Mesendoderm (in vitro differentiated cells): Measurements from ENCODE around the gene PLA2G4B.

Experiments used
- DNase-seq: peaks from one replicate; pipeline ENCODE4 v3.0.0; 2013
- H2AK5ac ChIP-seq: 2 replicates; pipeline ENCODE4 v1.6.1; 2013; ENCODE audit warnings: low read length, inconsistent platforms
- H2BK120ac ChIP-seq: 2 replicates; pipeline ENCODE4 v1.6.1; 2013; ENCODE audit warnings: low read depth, mild to moderate bottlenecking, low read length, moderate library complexity, mixed read lengths
- H2BK15ac ChIP-seq: replicated peaks from 2 replicates; pipeline ENCODE4 v1.6.1; 2013; ENCODE audit warnings: low read depth, mild to moderate bottlenecking, moderate library complexity
- H2BK5ac ChIP-seq: 2 replicates; pipeline ENCODE4 v1.6.1; 2013; ENCODE audit warnings: low read length, inconsistent platforms
- H3K18ac ChIP-seq: 2 replicates; pipeline ENCODE4 v1.6.1; 2013; ENCODE audit warnings: mild to moderate bottlenecking, low read length, mixed read lengths
- H3K23ac ChIP-seq: one replicate; pipeline ENCODE4 v1.6.1; 2013; ENCODE audit warnings: low read length
- H3K27ac ChIP-seq: 2 replicates; pipeline ENCODE4 v1.5.1; 2013; ENCODE audit warnings: low read depth, mild to moderate bottlenecking, inconsistent platforms, low read length, moderate library complexity
- H3K27me3 ChIP-seq: 2 replicates; pipeline ENCODE4 v1.6.1; 2013; ENCODE audit warnings: low read length, control low read depth, mild to moderate bottlenecking, inconsistent platforms; ENCODE audit not compliant: insufficient read depth, poor library complexity
- H3K36me3 ChIP-seq: 2 replicates; pipeline ENCODE4 v1.6.1; 2013; ENCODE audit warnings: low read length, inconsistent platforms; ENCODE audit not compliant: control insufficient read depth, insufficient read depth
- H3K4ac ChIP-seq: one replicate; pipeline ENCODE4 v1.6.1; 2013; ENCODE audit warnings: low read depth, mild to moderate bottlenecking, low read length, moderate library complexity
- H3K4me1 ChIP-seq: 2 replicates; pipeline ENCODE4 v1.6.1; 2013; ENCODE audit warnings: low read depth, low read length, inconsistent platforms; ENCODE audit not compliant: control insufficient read depth
- H3K4me2 ChIP-seq: 2 replicates; pipeline ENCODE4 v1.6.1; 2013; ENCODE audit warnings: low read length
- H3K4me3 ChIP-seq: 2 replicates; pipeline ENCODE4 v1.5.1; 2013; ENCODE audit warnings: mild to moderate bottlenecking, low read length
- H3K56ac ChIP-seq: one replicate; pipeline ENCODE4 v1.6.1; 2013; ENCODE audit warnings: low read length
- H3K79me1 ChIP-seq: 2 replicates; pipeline ENCODE4 v1.6.1; 2013; ENCODE audit warnings: low read length, inconsistent platforms
- H3K79me2 ChIP-seq: 2 replicates; pipeline ENCODE4 v1.6.1; 2013; ENCODE audit warnings: mild to moderate bottlenecking, low read length; ENCODE audit not compliant: control insufficient read depth, insufficient read depth
- H3K9ac ChIP-seq: 2 replicates; pipeline ENCODE4 v1.6.1; 2013; ENCODE audit warnings: low read length, inconsistent platforms
- H4K5ac ChIP-seq: one replicate; pipeline ENCODE4 v1.6.1; 2013; ENCODE audit warnings: low read length
- H4K8ac ChIP-seq: one replicate; pipeline ENCODE4 v1.6.1; 2013; ENCODE audit warnings: low read depth, mild to moderate bottlenecking, control low read depth, low read length, moderate library complexity
- WGBS: extraction: QIAGEN DNeasy Blood & Tissue Kit; methylation state at CpG from one replicate; pipeline ENCODE4 v1.1.7; 2013; ENCODE audit warnings: low lambda C conversion rate, missing lambda C conversion rate; ENCODE audit not compliant: insufficient coverage; ENCODE audit errors: extremely low coverage; 5-methylcytosine and 5-hydroxymethylcytosine counted together

PLA2G4B gene

DNA sequence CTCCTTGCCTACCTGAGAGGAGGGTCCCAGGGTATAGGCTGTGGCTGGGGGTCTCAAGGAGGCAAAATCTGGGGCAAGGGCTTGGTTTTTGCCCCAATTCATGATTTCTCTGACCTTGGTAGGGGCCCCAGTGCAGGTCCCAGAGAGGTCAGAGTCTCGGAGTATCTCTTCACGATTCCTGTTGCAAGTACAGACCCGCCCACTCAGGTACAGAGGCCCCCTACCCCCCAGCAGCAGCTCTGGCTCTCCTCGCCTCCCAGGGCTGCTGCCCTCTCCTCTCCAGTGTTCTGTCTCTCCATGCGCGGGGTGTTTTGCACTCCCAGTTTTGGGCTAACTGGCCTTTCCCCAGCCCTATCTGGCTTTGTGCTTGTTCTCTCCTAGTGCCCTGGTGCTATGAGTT, 16.2 kb upstream of the PLA2G4B start:
- Histone ChIP-seq H3K18ac (no peak overlapping the region), H2BK120ac (no peak overlapping the region), H2BK15ac (no peak overlapping the region), H3K79me2 (no peaks in the 10 kb centered on the region), H3K36me3 (no peaks in the 10 kb centered on the region), H3K27ac (no peak overlapping the region), H3K23ac (no peak overlapping the region), H2BK5ac (no peak overlapping the region), H3K4me1 (no peaks in the 10 kb centered on the region), H4K5ac (no peak overlapping the region), H3K27me3 (no peaks in the 10 kb centered on the region), H4K8ac (no peak overlapping the region), H3K79me1 (no peaks in the 10 kb centered on the region), H3K4me2 (no peak overlapping the region), H3K4ac (no peak overlapping the region), H3K56ac (no peak overlapping the region), H3K4me3 (no peak overlapping the region), H2AK5ac (no peak overlapping the region), H3K9ac (no peak overlapping the region)
- WGBS: no CpG with 5 or more reads among the region's 6 CpGs
- DNase-seq: no peak

DNA sequence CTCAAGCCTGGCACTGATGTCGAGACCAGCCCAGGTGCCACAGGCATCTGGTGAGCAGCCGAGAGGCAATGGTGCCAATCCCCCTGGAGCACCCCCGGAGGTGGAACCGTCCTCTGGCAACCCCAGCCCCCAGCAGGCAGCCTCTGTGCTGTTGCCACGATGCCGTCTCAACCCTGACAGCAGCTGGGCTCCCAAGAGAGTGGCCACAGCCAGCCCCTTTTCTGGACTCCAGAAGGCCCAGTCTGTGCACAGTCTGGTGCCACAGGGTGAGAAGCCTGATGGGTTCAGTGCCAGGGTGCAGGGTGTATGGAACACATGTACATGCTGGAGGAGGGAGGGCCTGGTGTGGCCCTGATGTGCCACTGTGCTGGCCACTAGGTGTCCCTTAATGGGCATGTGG, 15.7 kb upstream of the PLA2G4B start:
- Histone ChIP-seq H3K4me3 (no peak overlapping the region), H3K79me1 (no peaks in the 10 kb centered on the region), H2BK15ac (no peak overlapping the region), H3K9ac (no peak overlapping the region), H3K56ac (no peak overlapping the region), H3K4me2 (no peak overlapping the region), H4K5ac (no peak overlapping the region), H2BK5ac (no peak overlapping the region), H3K36me3 (no peaks in the 10 kb centered on the region), H3K4ac (no peak overlapping the region), H3K27ac (no peak overlapping the region), H3K4me1 (no peaks in the 10 kb centered on the region), H3K79me2 (no peaks in the 10 kb centered on the region), H3K23ac (no peak overlapping the region), H3K18ac (no peak overlapping the region), H3K27me3 (no peaks in the 10 kb centered on the region), H2BK120ac (no peak overlapping the region), H4K8ac (no peak overlapping the region), H2AK5ac (no peak overlapping the region)
- no peak for DNase-seq
- WGBS: no CpG with 5 or more reads among the region's 6 CpGs

- H3K23ac ChIP-seq: no peak overlapping the region
- H2BK120ac ChIP-seq: no peak overlapping the region
- no peaks in the 10 kb centered on the region for H3K27me3 ChIP-seq
- no peaks in the 10 kb centered on the region for H3K4me1 ChIP-seq
- no peak overlapping the region for H4K8ac ChIP-seq
- no peak overlapping the region for H3K9ac ChIP-seq
- H2BK5ac ChIP-seq: no peak overlapping the region
- no peak overlapping the region for H4K5ac ChIP-seq
- no peaks in the 10 kb centered on the region for H3K79me2 ChIP-seq
- no peak overlapping the region for H3K56ac ChIP-seq
- no peak overlapping the region for H2AK5ac ChIP-seq
- no peaks in the 10 kb centered on the region for H3K36me3 ChIP-seq
- H3K4me3 ChIP-seq: no peak overlapping the region
- no peak overlapping the region for H3K18ac ChIP-seq
- WGBS: no CpG with 5 or more reads among the region's 11 CpGs
- DNase-seq: no peak
- H3K79me1 ChIP-seq: no peaks in the 10 kb centered on the region
- H3K4ac ChIP-seq: no peak overlapping the region
- H2BK15ac ChIP-seq: no peak overlapping the region
- H3K4me2 ChIP-seq: no peak overlapping the region
- no peak overlapping the region for H3K27ac ChIP-seq
Measured at GRCh38 chr15:41823502-41823901, 15.1 kb upstream of the PLA2G4B start.

DNA sequence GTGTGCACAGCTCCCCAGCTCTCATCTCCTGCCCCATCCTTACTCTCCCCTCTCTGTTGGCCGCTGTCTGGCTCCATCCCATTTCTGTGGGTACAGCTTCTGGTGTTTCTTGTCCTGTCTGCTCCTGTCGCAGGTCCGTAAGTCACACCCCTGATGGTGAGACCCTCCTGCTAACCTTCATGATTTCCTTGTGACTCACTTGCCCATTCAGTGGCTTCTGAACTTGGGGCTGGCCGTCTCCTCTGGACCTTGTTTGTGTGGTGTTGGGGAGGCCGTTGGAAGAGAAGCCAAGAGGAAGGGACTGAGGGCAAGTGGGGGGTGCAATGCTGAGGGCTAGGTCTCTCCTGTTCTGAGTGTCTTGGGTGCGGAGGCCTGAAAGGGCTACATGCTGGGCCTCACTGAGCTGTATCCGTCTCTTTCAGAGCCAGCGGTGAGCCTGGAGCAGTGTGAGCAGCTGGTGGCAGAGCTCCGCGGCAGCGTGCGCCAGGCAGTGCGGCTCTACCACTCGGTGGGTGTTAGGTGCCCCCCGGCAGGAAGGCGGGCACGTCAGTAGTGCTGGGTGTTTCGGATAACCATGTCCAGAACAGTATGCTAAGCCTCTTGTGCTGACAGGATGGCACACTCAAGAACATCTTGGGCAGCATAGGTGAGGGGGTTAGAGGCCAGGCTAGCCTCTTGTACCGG, 14.4 kb upstream of the PLA2G4B start:
- no peak overlapping the region for H3K56ac ChIP-seq
- H3K79me2 ChIP-seq: no peaks in the 10 kb centered on the region
- no peaks in the 10 kb centered on the region for H3K79me1 ChIP-seq
- no peak overlapping the region for H3K27ac ChIP-seq
- no peak overlapping the region for H3K18ac ChIP-seq
- no peak overlapping the region for H4K8ac ChIP-seq
- no peak overlapping the region for H4K5ac ChIP-seq
- H3K4me1 ChIP-seq: peaks cover 2% of the 10 kb centered on the region
- no peaks in the 10 kb centered on the region for H3K27me3 ChIP-seq
- no CpG with 5 or more reads among the region's 19 CpGs for WGBS
- H3K9ac ChIP-seq: no peak overlapping the region
- no peaks in the 10 kb centered on the region for H3K36me3 ChIP-seq
- H2BK15ac ChIP-seq: no peak overlapping the region
- no peak overlapping the region for H3K4me2 ChIP-seq
- H3K4ac ChIP-seq: no peak overlapping the region
- H3K23ac ChIP-seq: no peak overlapping the region
- DNase-seq: no peak
- H2BK5ac ChIP-seq: no peak overlapping the region
- H2AK5ac ChIP-seq: no peak overlapping the region
- H3K4me3 ChIP-seq: no peak overlapping the region
- H2BK120ac ChIP-seq: no peak overlapping the region

GRCh38 chr15:41825145-41825544, 13.5 kb upstream of the PLA2G4B start:
- Histone ChIP-seq H3K18ac (no peak overlapping the region), H4K8ac (no peak overlapping the region), H3K9ac (no peak overlapping the region), H2BK5ac (no peak overlapping the region), H2BK15ac (no peak overlapping the region), H3K4me3 (no peak overlapping the region), H3K4me2 (no peak overlapping the region), H3K27ac (no peak overlapping the region), H3K23ac (no peak overlapping the region), H3K36me3 (no peaks in the 10 kb centered on the region), H3K4me1 (peaks cover 2% of the 10 kb centered on the region), H3K79me1 (no peaks in the 10 kb centered on the region), H3K56ac (no peak overlapping the region), H3K27me3 (no peaks in the 10 kb centered on the region), H4K5ac (no peak overlapping the region), H2AK5ac (no peak overlapping the region), H3K4ac (no peak overlapping the region), H2BK120ac (no peak overlapping the region), H3K79me2 (no peaks in the 10 kb centered on the region)
- no CpG with 5 or more reads among the region's 10 CpGs for WGBS
- no peak for DNase-seq
